Renal cortex interstitium (tissue), 11 donors: Measurements from ENCODE around the gene TNIP1. TPM values are rescaled to one million over a fixed set of nuclear protein-coding genes. Genes with fewer than 3 reads are reported as not detected.
A peak's percentile ranks its signal among the peaks of the same experiment; 100 is the strongest.

Experiments
- DNase-seq, 11 donors: peaks; one replicate each; pipeline ENCODE4 v3.0.0-alpha.2; 2013; ENCODE audit warnings: low read depth in 9 of 11, low spot score in 4 of 11; ENCODE audit errors: extremely low read depth in 1 of 11
- polyA plus RNA-seq, 3 donors: library from polyadenylated mRNA; unstranded; fragments of 120-200 nt; gene quantifications; one replicate each; pipeline ENCODE4 v1.2.1, GENCODE V29; 2013; ENCODE audit not compliant: insufficient read length in 3 of 3

Gene TNIP1
- polyA plus RNA-seq, 3 donors: 63.0 to 88.2 (median 78.3) TPM

- no peak for DNase-seq
These were observed 62.9 kb downstream of the TNIP1 start for GRCh38 chr5:151017897-151018296.

GRCh38 chr5:151016700-151017099 lies 64.1 kb downstream of the TNIP1 start:
- DNase-seq: no peak

- no peak for DNase-seq
These were observed 64.8 kb downstream of the TNIP1 start for GRCh38 chr5:151015974-151016587.

- DNase-seq: peak in 3 of 11 donors; percentile 41 to 60 (median 45)
These were observed 66.0 kb downstream of the TNIP1 start for GRCh38 chr5:151014680-151015343.

- no peak for DNase-seq
These were observed 68.0 kb downstream of the TNIP1 start for GRCh38 chr5:151012862-151013261.

- DNase-seq: no peak
These were observed 71.9 kb downstream of the TNIP1 start for GRCh38 chr5:151008906-151009305.

- no peak for DNase-seq
These were observed 72.7 kb downstream of the TNIP1 start for GRCh38 chr5:151008210-151008491.

- no peak for DNase-seq
These were observed 73.2 kb downstream of the TNIP1 start for GRCh38 chr5:151007430-151008209.

- no peak for DNase-seq
These were observed 74.0 kb downstream of the TNIP1 start for GRCh38 chr5:151006704-151007334.

GRCh38 chr5:151005950-151006576 lies 74.8 kb downstream of the TNIP1 start:
- peak in 5 of 11 donors; percentile 13 to 54 (median 31) for DNase-seq

GRCh38 chr5:151005187-151005949 lies 75.5 kb downstream of the TNIP1 start:
- DNase-seq: no peak

- DNase-seq: no peak
These were observed 76.3 kb downstream of the TNIP1 start for GRCh38 chr5:151004499-151004898.

GRCh38 chr5:151003503-151003860 lies 77.4 kb downstream of the TNIP1 start:
- no peak for DNase-seq

GRCh38 chr5:151002681-151003502 lies 77.9 kb downstream of the TNIP1 start:
- DNase-seq: no peak

- DNase-seq: no peak
These were observed 78.6 kb downstream of the TNIP1 start for GRCh38 chr5:151002250-151002649.

GRCh38 chr5:151001436-151001835 lies 79.4 kb downstream of the TNIP1 start:
- DNase-seq: no peak

- DNase-seq: no peak
These were observed 81.0 kb downstream of the TNIP1 start for GRCh38 chr5:150999704-151000442.
